Spleen (tissue), 7 donors: ENCODE measurements around the gene G6PD.

Experiments
- CTCF ChIP-seq, 11 experiments: fragments of 200-600 bp in 7 of 11; fragments of 450-650 bp in 4 of 11; sonication (generic) in 4 of 11; IDR thresholded peaks in 8 of 11; conservative IDR thresholded peaks in 3 of 11; 1 replicate in 7 of 11; 2 replicates in 4 of 11; pipeline versions ENCODE4 v1.4.0 to v1.8.0; 2016 to 2021; ENCODE audit warnings: antibody characterized with exemption in 11 of 11, inconsistent platforms in 4 of 11, mild to moderate bottlenecking in 1 of 11
- POLR2A ChIP-seq, 3 donors: fragments of 450-650 bp; IDR thresholded peaks; one replicate each; pipeline ENCODE4 v1.5.1; 2017; ENCODE audit warnings: antibody characterized with exemption in 3 of 3, mild to moderate bottlenecking in 1 of 3
- POLR2AphosphoS5 ChIP-seq, 3 donors: sonication (generic); formaldehyde crosslinking; IDR thresholded peaks; one replicate each; pipeline ENCODE4 v1.5.1; 2017; ENCODE audit warnings: antibody characterized with exemption in 3 of 3
- donor health status: DM: no; HTN: no; CAD: no; lungs with moderate emphysema.
- donor health status: DM: no; HTN: no; CAD: no.
- donor health status: DM: no; HTN: no; CAD: no.

- TF ChIP-seq CTCF (IDR thresholded peaks at IDR 0.05 in 8 of 11, conservative IDR thresholded peaks at IDR 0.05 in 3 of 11), result no peak
- TF ChIP-seq POLR2AphosphoS5 (IDR thresholded peaks at IDR 0.05), result no peak
- TF ChIP-seq POLR2A (IDR thresholded peaks at IDR 0.05), result no peak
Measured at GRCh38 chrX:154525606-154526490, 20.8 kb downstream of the G6PD start.
